Transverse colon (tissue), 4 donors: ENCODE results near the gene DLL1. TPM values are rescaled to one million over a fixed set of nuclear protein-coding genes. Genes with fewer than 3 reads are reported as not detected.

ENCODE experiments used
- DNase-seq: peaks from one replicate; pipeline ENCODE4 v3.0.0-alpha.2; 2019
- H3K27ac ChIP-seq, 4 donors: fragments of 200-600 bp; sonication (generic); 2 replicates each; pipeline ENCODE4 v1.5.1; 2016 to 2018; ENCODE audit warnings: inconsistent platforms in 4 of 4
- H3K27me3 ChIP-seq: fragments of 200-600 bp; sonication (generic); 2 replicates; pipeline ENCODE4 v1.5.1; 2017; ENCODE audit warnings: inconsistent platforms
- H3K36me3 ChIP-seq, 4 donors: fragments of 200-600 bp; sonication (generic); 2 replicates each; pipeline ENCODE4 v1.5.1; 2017 to 2019; ENCODE audit warnings: inconsistent platforms in 4 of 4
- H3K4me1 ChIP-seq, 4 donors: fragments of 200-600 bp; sonication (generic); 2 replicates each; pipeline ENCODE4 v1.5.1; 2017 to 2020; ENCODE audit warnings: inconsistent platforms in 4 of 4
- H3K4me3 ChIP-seq, 4 donors: fragments of 200-600 bp; sonication (generic); 1 replicate in 1 of 4; 2 replicates in 3 of 4; pipeline versions ENCODE4 v1.5.1 to v1.6.1; 2017 to 2019; ENCODE audit warnings: inconsistent platforms in 4 of 4
- H3K9me3 ChIP-seq, 2 donors: fragments of 200-600 bp; sonication (generic); 2 replicates each; pipeline ENCODE4 v1.5.1; 2017 to 2019; ENCODE audit warnings: inconsistent platforms in 2 of 2
- EP300 ChIP-seq: sonication (generic); formaldehyde crosslinking; IDR thresholded peaks from one replicate; pipeline ENCODE4 v1.6.1; 2017; ENCODE audit warnings: antibody characterized with exemption, low read depth
- POLR2A ChIP-seq: fragments of 450-650 bp; IDR thresholded peaks from one replicate; pipeline ENCODE4 v1.6.1; 2016; ENCODE audit warnings: antibody characterized with exemption, mild to moderate bottlenecking, moderate library complexity
- POLR2AphosphoS5 ChIP-seq, 3 donors: sonication (generic); formaldehyde crosslinking; IDR thresholded peaks; one replicate each; pipeline ENCODE4 v1.6.1; 2016; ENCODE audit warnings: antibody characterized with exemption in 3 of 3
- WGBS, 2 donors: methylation state at CpG; one replicate each; pipeline ENCODE4 v1.1.5; 2018; ENCODE audit warnings: low coverage in 1 of 2; 5-methylcytosine and 5-hydroxymethylcytosine counted together
- in situ Hi-C, 4 donors: fragments of 200-750 bp; cut with MboI; loops; one replicate each; pipeline versions ENCODE4 v1.15.0 to v1.15.1; 2017; ENCODE audit warnings: low sequenced_read_pairs in 3 of 4, low pct_ligation_motif_present in 1 of 4, low pct_unique_long_range_greater_than_20kb in 1 of 4
- intact Hi-C: fragments of 100-400 bp; cut with DNase I; formaldehyde crosslinking; loops from one replicate; pipeline ENCODE4 v1.15.1; 2023; ENCODE audit warnings: low total_unique reads
- total RNA-seq, 4 donors: library from RNA; depleted of rRNA; stranded (reverse); fragments of >200 nt; gene quantifications; one replicate each; pipeline ENCODE4 v1.1.0, GENCODE V29; 2016
- TF ChIP-seq, protein P1 (sequence below), 5 experiments: fragments of 200-600 bp in 3 of 5; fragments of 450-650 bp in 2 of 5; sonication (generic) in 3 of 5; IDR thresholded peaks; 1 replicate in 2 of 5; 2 replicates in 3 of 5; pipeline ENCODE4 v1.5.1; 2016 to 2017; ENCODE audit warnings: antibody characterized with exemption in 5 of 5, inconsistent platforms in 3 of 5, mild to moderate bottlenecking in 2 of 5, moderate library complexity in 1 of 5

The DLL1 gene
- total RNA-seq, 4 donors from 2014 or later, result 15.0 to 46.2 (median 25.9) TPM

DNA sequence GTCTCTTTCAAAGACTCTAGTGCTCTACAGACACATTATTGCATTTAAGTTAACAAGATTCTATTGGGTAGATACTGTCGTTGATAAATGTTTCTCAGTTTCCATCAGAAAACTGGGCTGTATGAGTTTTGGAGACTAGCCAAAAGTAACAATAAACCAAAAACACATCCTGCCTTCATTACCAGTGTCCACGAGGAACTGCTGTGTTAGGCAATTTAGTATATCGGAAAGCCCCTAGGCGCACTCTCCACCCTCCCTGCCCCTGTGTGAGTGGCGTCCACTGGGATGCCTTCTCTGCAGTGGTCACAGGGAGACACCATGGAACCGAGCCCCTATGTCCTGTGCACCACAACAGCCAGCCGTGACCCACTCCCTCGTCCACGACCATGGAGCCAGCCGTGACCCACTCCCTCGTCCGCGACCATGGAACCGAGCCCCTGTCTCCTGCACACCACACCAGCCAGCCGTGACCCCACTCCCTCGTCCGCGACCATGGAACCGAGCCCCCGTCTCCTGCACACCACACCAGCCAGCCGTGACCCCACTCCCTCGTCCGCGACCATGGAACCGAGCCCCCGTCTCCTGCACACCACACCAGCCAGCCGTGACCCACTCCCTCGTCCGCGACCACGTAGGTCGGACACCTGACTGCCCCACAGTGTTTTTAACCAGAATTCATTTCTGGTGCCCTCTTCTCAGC is 35.3 kb downstream of the DLL1 start:
- in situ Hi-C loops (no loop called here), intact Hi-C loops (no loop called here)
- no peak for DNase-seq
- Histone ChIP-seq H3K4me1 (no peaks in the 10 kb centered on the region), H3K27me3 (no peaks in the 10 kb centered on the region), H3K36me3 (no peaks in the 10 kb centered on the region), H3K9me3 (no peaks in the 10 kb centered on the region), H3K27ac (no peak overlapping the region), H3K4me3 (no peak overlapping the region)
- no peak for TF ChIP-seq POLR2A
- TF ChIP-seq EP300, result no peak
- TF ChIP-seq POLR2AphosphoS5 (IDR thresholded peaks at IDR 0.05), result no peak
- TF ChIP-seq, protein P1, sequence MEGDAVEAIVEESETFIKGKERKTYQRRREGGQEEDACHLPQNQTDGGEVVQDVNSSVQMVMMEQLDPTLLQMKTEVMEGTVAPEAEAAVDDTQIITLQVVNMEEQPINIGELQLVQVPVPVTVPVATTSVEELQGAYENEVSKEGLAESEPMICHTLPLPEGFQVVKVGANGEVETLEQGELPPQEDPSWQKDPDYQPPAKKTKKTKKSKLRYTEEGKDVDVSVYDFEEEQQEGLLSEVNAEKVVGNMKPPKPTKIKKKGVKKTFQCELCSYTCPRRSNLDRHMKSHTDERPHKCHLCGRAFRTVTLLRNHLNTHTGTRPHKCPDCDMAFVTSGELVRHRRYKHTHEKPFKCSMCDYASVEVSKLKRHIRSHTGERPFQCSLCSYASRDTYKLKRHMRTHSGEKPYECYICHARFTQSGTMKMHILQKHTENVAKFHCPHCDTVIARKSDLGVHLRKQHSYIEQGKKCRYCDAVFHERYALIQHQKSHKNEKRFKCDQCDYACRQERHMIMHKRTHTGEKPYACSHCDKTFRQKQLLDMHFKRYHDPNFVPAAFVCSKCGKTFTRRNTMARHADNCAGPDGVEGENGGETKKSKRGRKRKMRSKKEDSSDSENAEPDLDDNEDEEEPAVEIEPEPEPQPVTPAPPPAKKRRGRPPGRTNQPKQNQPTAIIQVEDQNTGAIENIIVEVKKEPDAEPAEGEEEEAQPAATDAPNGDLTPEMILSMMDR (IDR thresholded peaks at IDR 0.05), result no peak
- WGBS, 2 donors, result 49 to 84% methylated on average over 2 to 32 of the region's 32 CpGs

DNA sequence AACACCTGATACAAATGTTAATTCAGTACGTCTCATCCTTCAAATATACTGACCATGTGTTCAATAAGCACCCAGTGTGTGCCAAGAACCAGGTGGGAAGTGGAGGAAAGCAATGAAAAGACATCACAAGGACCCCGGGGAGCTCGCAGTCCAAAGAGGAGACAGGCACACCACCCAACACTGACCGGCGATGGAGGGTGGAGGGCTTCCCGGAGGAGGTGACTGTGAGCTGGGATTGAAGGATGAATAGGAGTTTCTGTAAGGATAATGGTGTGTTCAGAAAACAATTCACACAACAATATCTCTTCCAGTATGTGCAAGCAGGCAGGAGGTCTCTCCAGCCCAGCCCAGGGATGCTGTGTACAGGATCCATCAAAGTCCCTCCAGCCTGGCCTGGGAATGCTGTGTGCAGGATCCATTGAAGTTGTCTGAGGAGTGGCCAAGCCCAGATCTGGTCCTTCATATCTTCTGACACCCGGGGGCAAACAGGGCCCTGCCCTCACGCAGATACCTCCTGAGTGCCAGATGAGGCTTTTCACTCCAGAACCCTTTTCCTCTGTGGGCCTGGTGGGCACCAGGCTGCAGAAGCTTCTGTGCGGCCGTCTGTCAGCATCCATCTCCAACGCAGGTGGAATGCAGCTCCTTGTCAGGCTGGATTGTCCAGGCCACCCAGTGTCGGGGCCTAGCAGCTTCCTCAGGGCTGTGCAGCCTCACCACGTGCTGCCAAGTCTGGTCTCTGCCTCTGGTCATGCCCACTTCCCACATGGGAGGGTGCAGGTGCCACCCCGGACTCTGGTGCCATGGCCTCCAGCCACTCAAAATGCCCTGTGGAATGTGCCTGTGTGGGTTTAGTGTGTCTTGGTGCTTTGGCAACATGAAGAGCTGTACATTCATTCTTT is 36.3 kb downstream of the DLL1 start:
- Histone ChIP-seq H3K27me3 (no peaks in the 10 kb centered on the region), H3K4me3 (no peak overlapping the region), H3K36me3 (no peaks in the 10 kb centered on the region), H3K9me3 (no peaks in the 10 kb centered on the region), H3K27ac (no peak overlapping the region), H3K4me1 (no peaks in the 10 kb centered on the region)
- DNase-seq, result no peak
- intact Hi-C loops, result no loop called here
- WGBS, 2 donors, result 81 to 97% methylated on average over 5 to 14 of the region's 14 CpGs
- TF ChIP-seq EP300 (no peak), POLR2A (no peak), POLR2AphosphoS5 (IDR thresholded peaks at IDR 0.05) (no peak)
- TF ChIP-seq, protein P1 (IDR thresholded peaks at IDR 0.05), result no peak
- in situ Hi-C loops, result no loop called here

DNA sequence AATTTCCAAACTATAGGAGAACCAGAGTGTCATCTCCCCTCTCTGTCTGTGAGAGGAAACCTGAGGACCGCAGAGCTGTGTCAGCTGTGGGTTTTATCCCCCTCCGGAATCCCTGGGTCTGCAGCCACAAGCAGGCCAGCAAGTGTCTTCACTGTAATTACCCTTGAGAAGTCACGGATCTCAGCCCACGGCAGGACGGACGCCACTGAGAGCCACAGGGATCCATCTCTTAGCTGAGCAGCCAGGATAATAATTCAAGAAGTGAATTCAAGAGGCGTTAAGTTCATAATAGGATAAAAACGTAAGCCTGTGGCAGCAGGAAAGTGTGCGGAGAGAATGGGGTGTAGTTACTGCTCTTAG is 37.0 kb downstream of the DLL1 start:
- in situ Hi-C loops (no loop called here), intact Hi-C loops (no loop called here)
- H3K27ac ChIP-seq, result no peak overlapping the region
- WGBS, 2 donors, result 90% methylated on average over 9 of the region's 9 CpGs; no CpG with 5 or more reads in 1 of the 2 donors
- TF ChIP-seq EP300, result no peak
- TF ChIP-seq POLR2A, result no peak
- TF ChIP-seq, protein P1 (IDR thresholded peaks at IDR 0.05), result no peak
- no peak for TF ChIP-seq POLR2AphosphoS5 (IDR thresholded peaks at IDR 0.05)
- no peaks in the 10 kb centered on the region for H3K9me3 ChIP-seq
- H3K36me3 ChIP-seq, result no peaks in the 10 kb centered on the region
- no peaks in the 10 kb centered on the region for H3K27me3 ChIP-seq
- no peak overlapping the region for H3K4me3 ChIP-seq
- no peaks in the 10 kb centered on the region for H3K4me1 ChIP-seq
- no peak for DNase-seq

DNA sequence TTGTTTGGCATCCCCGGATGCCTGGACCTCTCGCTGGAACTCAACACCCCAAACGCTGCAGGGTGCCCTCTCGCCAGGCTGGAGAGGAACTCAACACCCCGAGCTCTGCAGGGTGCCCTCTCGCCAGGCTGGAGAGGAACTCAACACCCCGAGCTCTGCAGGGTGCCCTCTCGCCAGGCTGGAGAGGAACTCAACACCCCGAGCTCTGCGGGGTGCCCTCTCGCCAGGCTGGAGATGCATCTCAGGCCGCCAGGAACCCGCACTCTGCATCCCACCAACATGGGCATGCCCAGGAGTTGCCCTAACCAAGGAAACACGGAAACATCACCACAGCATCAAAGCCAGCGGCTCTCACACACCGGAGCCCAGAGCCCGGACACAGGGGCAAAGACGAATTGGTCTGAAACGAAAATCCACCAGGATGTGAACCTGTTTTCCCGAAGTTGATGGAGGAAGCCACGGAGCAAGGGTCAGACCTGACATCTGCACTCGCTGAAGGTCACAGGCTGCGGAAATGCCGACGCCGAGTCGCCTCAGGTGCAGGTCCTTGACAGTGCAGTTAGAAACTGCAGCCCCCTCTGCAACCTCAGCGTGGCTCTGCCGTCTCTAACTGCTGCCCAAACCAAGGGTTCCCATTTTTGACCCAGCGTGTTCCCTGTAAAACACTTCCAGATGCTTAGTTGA is 37.5 kb downstream of the DLL1 start:
- WGBS, 2 donors, result 83% methylated on average over 26 of the region's 30 CpGs; no CpG with 5 or more reads in 1 of the 2 donors
- H3K9me3 ChIP-seq, result no peaks in the 10 kb centered on the region
- DNase-seq, result no peak

More for the DNA sequence above, 37.5 kb downstream of the DLL1 start:
- Histone ChIP-seq H3K27ac (no peak overlapping the region), H3K4me1 (no peaks in the 10 kb centered on the region), H3K27me3 (no peaks in the 10 kb centered on the region), H3K4me3 (no peak overlapping the region), H3K36me3 (no peaks in the 10 kb centered on the region)
- intact Hi-C loops, result no loop called here
- in situ Hi-C loops, result no loop called here
- TF ChIP-seq, protein P1 (IDR thresholded peaks at IDR 0.05), result no peak
- TF ChIP-seq POLR2A (no peak), POLR2AphosphoS5 (IDR thresholded peaks at IDR 0.05) (no peak), EP300 (no peak)
